Bronchial epithelial cell (primary cell): ENCODE results near the gene AKT3. TPM values are rescaled to one million over a fixed set of nuclear protein-coding genes. Genes with fewer than 3 reads are reported as not detected.

ENCODE experiments used
- DNase-seq: peaks from one replicate; pipeline ENCODE4 v3.0.0-alpha.2; 2010; ENCODE audit warnings: low read depth
- FAIRE-seq: peaks from 2 replicates; lab custom pipeline; 2011; peaks lifted over from hg19 to GRCh38; lab: Jason Lieb, UNC
- H3K27me3 ChIP-seq: 2 replicates; pipeline ENCODE4 v1.5.1; 2011; ENCODE audit warnings: low read length; ENCODE audit not compliant: control insufficient read depth, insufficient read depth
- H3K36me3 ChIP-seq: 2 replicates; pipeline ENCODE4 v1.5.1; 2011; ENCODE audit warnings: low read length; ENCODE audit not compliant: control insufficient read depth, insufficient read depth
- H3K4me3 ChIP-seq: 2 replicates; pipeline ENCODE4 v1.5.1; 2011; ENCODE audit warnings: mild to moderate bottlenecking, low read depth, low read length, control low read depth
- CTCF ChIP-seq: IDR thresholded peaks from 2 replicates; pipeline ENCODE4 v1.5.1; 2011; ENCODE audit warnings: mild to moderate bottlenecking, moderate library complexity, low read length, control low read depth, inconsistent platforms; ENCODE audit not compliant: insufficient read depth, severe bottlenecking
- total RNA-seq: library from RNA; depleted of rRNA; stranded (reverse); fragments of >200 nt; gene quantifications from 2 replicates; pipeline ENCODE4 v1.2.1, GENCODE V29; 2014

Gene AKT3
- total RNA-seq, 1 donor from 2014 or later: 7.9 TPM

- no peak for FAIRE-seq
Observed at GRCh38 chr1:243801378-243801777, 48.7 kb downstream of the AKT3 start.

GRCh38 chr1:243799908-243800307 lies 50.1 kb downstream of the AKT3 start:
- FAIRE-seq (no peak), DNase-seq (no peak)
- Histone ChIP-seq H3K27me3 (no peaks in the 10 kb centered on the region), H3K4me3 (no peak overlapping the region), H3K36me3 (no peaks in the 10 kb centered on the region)
- no peak for TF ChIP-seq CTCF

More at GRCh38 chr1:243801378-243801777, 48.7 kb downstream of the AKT3 start:
- Histone ChIP-seq H3K27me3 (no peaks in the 10 kb centered on the region), H3K36me3 (no peaks in the 10 kb centered on the region), H3K4me3 (no peak overlapping the region)
- DNase-seq: no peak
- no peak for TF ChIP-seq CTCF

GRCh38 chr1:243798726-243799125 lies 51.3 kb downstream of the AKT3 start:
- FAIRE-seq (no peak), DNase-seq (peak; percentile 92)
- H3K36me3 ChIP-seq: no peaks in the 10 kb centered on the region
- H3K4me3 ChIP-seq: no peak overlapping the region
- no peaks in the 10 kb centered on the region for H3K27me3 ChIP-seq
- TF ChIP-seq CTCF: no peak

GRCh38 chr1:243796016-243796415 lies 54.0 kb downstream of the AKT3 start:
- FAIRE-seq: no peak
- H3K36me3 ChIP-seq: no peaks in the 10 kb centered on the region
- no peak for TF ChIP-seq CTCF
- H3K27me3 ChIP-seq: no peaks in the 10 kb centered on the region
- no peak overlapping the region for H3K4me3 ChIP-seq
- DNase-seq: no peak

GRCh38 chr1:243793298-243793697 lies 56.7 kb downstream of the AKT3 start:
- no peak overlapping the region for H3K4me3 ChIP-seq
- DNase-seq (no peak), FAIRE-seq (no peak)
- no peak for TF ChIP-seq CTCF
- no peaks in the 10 kb centered on the region for H3K27me3 ChIP-seq
- H3K36me3 ChIP-seq: no peaks in the 10 kb centered on the region

- DNase-seq (no peak), FAIRE-seq (no peak)
- H3K36me3 ChIP-seq: no peaks in the 10 kb centered on the region
- H3K4me3 ChIP-seq: no peak overlapping the region
- H3K27me3 ChIP-seq: no peaks in the 10 kb centered on the region
- no peak for TF ChIP-seq CTCF
Observed at GRCh38 chr1:243792891-243793290, 57.2 kb downstream of the AKT3 start.
